Endodermal cell (in vitro differentiated cells): ENCODE measurements around the gene KIAA1217. TPM values are rescaled to one million over a fixed set of nuclear protein-coding genes. Genes with fewer than 3 reads are reported as not detected.

Source experiments
- DNase-seq: peaks from one replicate; pipeline ENCODE4 v3.0.0-alpha.2; 2017
- H3K27ac ChIP-seq: 2 replicates; pipeline ENCODE4 v1.5.1; 2013; ENCODE audit warnings: mild to moderate bottlenecking, low read depth, low read length, moderate library complexity
- H3K27me3 ChIP-seq: 2 replicates; pipeline ENCODE4 v1.6.1; 2013; ENCODE audit warnings: mild to moderate bottlenecking, low read length, moderate library complexity; ENCODE audit not compliant: insufficient read depth, control insufficient read depth, poor library complexity, severe bottlenecking
- H3K36me3 ChIP-seq: 2 replicates; pipeline ENCODE4 v1.7.0; 2013; ENCODE audit warnings: mild to moderate bottlenecking, low read length, moderate library complexity; ENCODE audit not compliant: control insufficient read depth, insufficient read depth
- H3K4me1 ChIP-seq: one replicate; pipeline ENCODE4 v1.7.0; 2013; ENCODE audit warnings: low read length; ENCODE audit not compliant: control insufficient read depth, insufficient read depth
- H3K4me3 ChIP-seq: 2 replicates; pipeline ENCODE4 v1.5.1; 2013; ENCODE audit warnings: mild to moderate bottlenecking, low read length, moderate library complexity
- H3K9ac ChIP-seq: 2 replicates; pipeline ENCODE4 v1.6.1; 2013; ENCODE audit warnings: mild to moderate bottlenecking, low read length, moderate library complexity; ENCODE audit not compliant: poor library complexity, severe bottlenecking; ENCODE audit errors: extremely low read depth
- H3K9me3 ChIP-seq: 2 replicates; pipeline ENCODE4 v1.6.1; 2013; ENCODE audit warnings: mild to moderate bottlenecking, low read length, moderate library complexity; ENCODE audit not compliant: control insufficient read depth
- H3K27ac Mint-ChIP-seq: 2 replicates; pipeline ENCODE4 v1.8.0; 2020; ENCODE audit warnings: mixed read lengths
- H3K27me3 Mint-ChIP-seq: 2 replicates; pipeline ENCODE4 v1.8.0; 2021; ENCODE audit warnings: mild to moderate bottlenecking, mixed read lengths; ENCODE audit not compliant: insufficient read depth
- H3K36me3 Mint-ChIP-seq: 2 replicates; pipeline ENCODE4 v1.8.0; 2020; ENCODE audit warnings: low read depth, mixed read lengths
- H3K4me1 Mint-ChIP-seq: 2 replicates; pipeline ENCODE4 v1.8.0; 2020; ENCODE audit warnings: mixed read lengths
- H3K4me3 Mint-ChIP-seq: 2 replicates; pipeline ENCODE4 v1.8.0; 2020; ENCODE audit warnings: mild to moderate bottlenecking, moderate library complexity, mixed read lengths
- H3K9me3 Mint-ChIP-seq: 2 replicates; pipeline ENCODE4 v1.8.0; 2020; ENCODE audit warnings: mild to moderate bottlenecking, mixed read lengths
- WGBS, 2 experiments: methylation state at CpG; one replicate each; pipeline versions ENCODE4 v1.1.5 to v1.1.7; 2013; ENCODE audit warnings: missing lambda C conversion rate in 2 of 2, mixed read lengths in 1 of 2; ENCODE audit not compliant: insufficient coverage in 1 of 2, insufficient read length in 1 of 2; 5-methylcytosine and 5-hydroxymethylcytosine counted together
- total RNA-seq, 2 donors: library from RNA; stranded (reverse); fragmentation: NEBNext Ultra II Directional in 1 of 2; extraction: Animal tissue kit (Norgen Biotek cat#: 25700) in 1 of 2; gene quantifications; 2 replicates in 1 of 2; 3 replicates in 1 of 2; pipeline ENCODE4 v1.2.1, GENCODE V29; 2021
- TF ChIP-seq, protein P1 (sequence below): fragments of 200-600 bp; sonication (generic); conservative IDR thresholded peaks from 2 replicates; pipeline ENCODE4 v1.5.0; 2021; ENCODE audit warnings: antibody characterized with exemption, mild to moderate bottlenecking

The KIAA1217 gene
- total RNA-seq, 2 donors from 2014 or later = 25.4 to 27.2 TPM

DNA sequence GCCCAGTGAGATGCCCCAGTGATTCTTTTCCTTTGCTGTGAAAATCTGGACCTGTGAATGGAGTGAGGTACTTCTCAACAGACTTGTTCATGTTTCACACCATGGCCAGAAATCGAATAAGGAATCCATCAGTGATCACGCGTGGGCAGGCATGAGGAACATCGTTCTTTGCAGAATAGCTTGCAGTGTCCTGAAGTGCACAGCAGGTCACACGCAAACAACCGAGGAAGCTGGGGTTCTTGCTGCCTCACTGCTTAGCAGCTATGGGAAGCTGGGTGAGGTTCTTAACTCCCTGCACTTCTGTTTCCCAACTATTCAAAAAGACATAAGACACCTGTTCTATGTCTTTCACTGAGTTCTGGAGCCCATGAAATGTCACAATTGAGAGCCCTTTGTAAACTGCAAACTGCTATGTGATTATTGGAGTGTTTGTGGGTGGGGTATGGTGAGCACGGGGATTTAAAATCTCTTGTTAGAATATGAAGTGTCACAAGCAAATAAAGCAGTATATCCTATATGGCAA, 253.4 kb downstream of the KIAA1217 start:
- Histone ChIP-seq H3K9me3 (no peaks in the 10 kb centered on the region), H3K9ac (no peak overlapping the region), H3K4me3 (no peak overlapping the region), H3K4me1 (peaks cover 18% of the 10 kb centered on the region), H3K27me3 (no peaks in the 10 kb centered on the region), H3K36me3 (no peaks in the 10 kb centered on the region), H3K27ac (no peak overlapping the region)
- peaks cover 32% of the 10 kb centered on the region for H3K4me1 Mint-ChIP-seq
- H3K27me3 Mint-ChIP-seq = peaks cover under 1% of the 10 kb centered on the region
- H3K36me3 Mint-ChIP-seq = no peaks in the 10 kb centered on the region
- no peak overlapping the region for H3K27ac Mint-ChIP-seq
- H3K4me3 Mint-ChIP-seq = no peak overlapping the region
- H3K9me3 Mint-ChIP-seq = no peaks in the 10 kb centered on the region
- DNase-seq = no peak
- TF ChIP-seq, protein P1, sequence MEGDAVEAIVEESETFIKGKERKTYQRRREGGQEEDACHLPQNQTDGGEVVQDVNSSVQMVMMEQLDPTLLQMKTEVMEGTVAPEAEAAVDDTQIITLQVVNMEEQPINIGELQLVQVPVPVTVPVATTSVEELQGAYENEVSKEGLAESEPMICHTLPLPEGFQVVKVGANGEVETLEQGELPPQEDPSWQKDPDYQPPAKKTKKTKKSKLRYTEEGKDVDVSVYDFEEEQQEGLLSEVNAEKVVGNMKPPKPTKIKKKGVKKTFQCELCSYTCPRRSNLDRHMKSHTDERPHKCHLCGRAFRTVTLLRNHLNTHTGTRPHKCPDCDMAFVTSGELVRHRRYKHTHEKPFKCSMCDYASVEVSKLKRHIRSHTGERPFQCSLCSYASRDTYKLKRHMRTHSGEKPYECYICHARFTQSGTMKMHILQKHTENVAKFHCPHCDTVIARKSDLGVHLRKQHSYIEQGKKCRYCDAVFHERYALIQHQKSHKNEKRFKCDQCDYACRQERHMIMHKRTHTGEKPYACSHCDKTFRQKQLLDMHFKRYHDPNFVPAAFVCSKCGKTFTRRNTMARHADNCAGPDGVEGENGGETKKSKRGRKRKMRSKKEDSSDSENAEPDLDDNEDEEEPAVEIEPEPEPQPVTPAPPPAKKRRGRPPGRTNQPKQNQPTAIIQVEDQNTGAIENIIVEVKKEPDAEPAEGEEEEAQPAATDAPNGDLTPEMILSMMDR = no peak
- 93 to 97% methylated on average over 7 of the region's 7 CpGs for WGBS, 2 experiments

DNA sequence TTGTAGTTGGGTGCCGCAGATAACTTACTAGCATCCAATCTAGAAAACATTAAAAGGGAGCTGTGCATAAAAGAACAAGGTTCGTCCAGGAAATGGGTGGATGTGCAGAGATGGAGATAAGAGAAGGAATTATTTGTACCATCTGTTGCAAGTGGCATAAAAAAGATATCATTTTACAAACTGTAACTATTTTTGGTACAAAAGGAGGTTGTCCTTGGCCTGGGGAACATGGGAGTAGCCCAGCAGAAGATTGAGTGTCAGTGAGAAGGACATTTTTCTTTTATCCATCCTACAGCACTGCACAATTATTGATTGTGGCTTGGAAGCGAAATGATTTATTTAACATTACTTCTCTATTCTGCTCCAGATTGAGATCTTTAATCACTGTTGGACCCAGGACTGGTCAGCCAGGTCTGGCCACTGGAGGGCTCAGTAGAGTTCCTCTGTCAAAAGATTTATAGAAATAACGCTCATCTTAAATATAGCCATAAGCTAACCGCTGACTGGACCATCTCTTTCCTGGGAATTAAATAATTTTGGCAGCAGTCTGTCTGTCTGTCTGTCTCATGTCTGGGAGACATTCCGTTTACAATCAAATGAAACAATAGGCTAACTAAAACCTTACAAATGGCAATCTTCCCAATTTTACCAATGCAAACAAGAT, 254.1 kb downstream of the KIAA1217 start:
- WGBS, 2 experiments = 92 to 94% methylated on average over 5 to 6 of the region's 6 CpGs
- no peak overlapping the region for H3K27ac Mint-ChIP-seq
- H3K4me1 ChIP-seq = peaks cover 15% of the 10 kb centered on the region
- H3K36me3 ChIP-seq = no peaks in the 10 kb centered on the region
- H3K27me3 ChIP-seq = no peaks in the 10 kb centered on the region
- H3K4me3 ChIP-seq = no peak overlapping the region
- DNase-seq = no peak
- H3K27me3 Mint-ChIP-seq = peaks cover 7% of the 10 kb centered on the region
- no peaks in the 10 kb centered on the region for H3K36me3 Mint-ChIP-seq
- no peak overlapping the region for H3K9ac ChIP-seq
- no peak overlapping the region for H3K27ac ChIP-seq
- no peaks in the 10 kb centered on the region for H3K9me3 Mint-ChIP-seq
- TF ChIP-seq, protein P1 = peak; percentile 58
- H3K9me3 ChIP-seq = no peaks in the 10 kb centered on the region
- peaks cover 28% of the 10 kb centered on the region for H3K4me1 Mint-ChIP-seq
- no peak overlapping the region for H3K4me3 Mint-ChIP-seq

DNA sequence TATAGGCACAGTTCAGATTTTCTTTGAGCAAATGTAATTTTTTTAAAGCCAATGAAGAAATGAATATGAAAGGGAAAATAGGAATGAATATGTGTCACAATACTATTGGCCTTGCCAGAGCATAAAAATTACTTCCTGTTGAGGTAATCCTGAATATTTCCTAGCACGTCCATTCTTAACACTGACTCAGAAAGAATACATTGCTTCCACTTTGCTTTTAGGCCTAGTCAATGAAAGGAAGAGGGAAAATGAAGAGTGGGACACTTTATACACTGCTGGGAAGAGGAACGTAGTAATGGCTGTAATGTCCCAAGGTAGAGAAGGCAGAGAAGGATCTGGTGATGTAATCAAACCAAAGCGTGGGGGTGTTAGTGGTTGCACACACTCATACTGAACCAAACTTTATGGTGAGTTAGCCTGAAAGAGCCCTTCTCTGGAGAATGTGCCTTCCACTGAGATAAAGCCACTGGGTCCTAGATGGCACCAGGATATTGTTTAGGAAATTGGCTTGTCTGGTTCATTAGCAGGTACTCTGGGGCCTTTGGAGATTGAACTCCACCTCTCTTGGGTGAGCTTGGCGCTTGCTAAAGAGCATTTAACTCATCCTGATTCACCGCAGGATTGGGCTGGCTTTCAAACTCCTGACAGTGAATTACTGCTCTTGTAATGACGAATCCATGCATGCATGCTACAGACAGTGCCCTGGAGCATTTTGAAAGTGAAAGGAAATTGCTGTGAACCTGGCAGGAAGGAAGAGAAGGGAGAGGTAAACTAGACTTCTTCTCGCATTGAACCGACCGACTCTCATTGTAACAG, 254.9 kb downstream of the KIAA1217 start:
- H3K36me3 Mint-ChIP-seq = no peaks in the 10 kb centered on the region
- Histone ChIP-seq H3K9me3 (no peaks in the 10 kb centered on the region), H3K36me3 (no peaks in the 10 kb centered on the region), H3K27ac (no peak overlapping the region), H3K4me3 (no peak overlapping the region), H3K9ac (no peak overlapping the region), H3K27me3 (no peaks in the 10 kb centered on the region), H3K4me1 (peaks cover 15% of the 10 kb centered on the region)
- H3K4me3 Mint-ChIP-seq = no peak overlapping the region
- peaks cover 27% of the 10 kb centered on the region for H3K4me1 Mint-ChIP-seq
- WGBS, 2 experiments = 89 to 94% methylated on average over 7 to 9 of the region's 9 CpGs
- H3K27me3 Mint-ChIP-seq = peaks cover 7% of the 10 kb centered on the region
- H3K27ac Mint-ChIP-seq = no peak overlapping the region
- TF ChIP-seq, protein P1 = no peak
- no peak for DNase-seq
- no peaks in the 10 kb centered on the region for H3K9me3 Mint-ChIP-seq
